ES-I3 (cell line): ENCODE results near the gene ZIC1.

ENCODE experiments used
- H3K36me3 ChIP-seq: 2 replicates; pipeline ENCODE4 v1.6.1; 2013; ENCODE audit warnings: mild to moderate bottlenecking, low read length, control low read depth, moderate library complexity; ENCODE audit not compliant: insufficient read depth
- H3K4me1 ChIP-seq: 2 replicates; pipeline ENCODE4 v1.6.1; 2013; ENCODE audit warnings: mild to moderate bottlenecking, control low read depth, low read length; ENCODE audit not compliant: insufficient read depth
- H3K9ac ChIP-seq: 2 replicates; pipeline ENCODE4 v1.6.1; 2013; ENCODE audit warnings: low read depth, mild to moderate bottlenecking, low read length, moderate library complexity
- H3K9me3 ChIP-seq: 2 replicates; pipeline ENCODE4 v1.6.1; 2013; ENCODE audit warnings: mild to moderate bottlenecking, low read length, moderate library complexity; ENCODE audit not compliant: control insufficient read depth, insufficient read depth

ZIC1 gene

DNA sequence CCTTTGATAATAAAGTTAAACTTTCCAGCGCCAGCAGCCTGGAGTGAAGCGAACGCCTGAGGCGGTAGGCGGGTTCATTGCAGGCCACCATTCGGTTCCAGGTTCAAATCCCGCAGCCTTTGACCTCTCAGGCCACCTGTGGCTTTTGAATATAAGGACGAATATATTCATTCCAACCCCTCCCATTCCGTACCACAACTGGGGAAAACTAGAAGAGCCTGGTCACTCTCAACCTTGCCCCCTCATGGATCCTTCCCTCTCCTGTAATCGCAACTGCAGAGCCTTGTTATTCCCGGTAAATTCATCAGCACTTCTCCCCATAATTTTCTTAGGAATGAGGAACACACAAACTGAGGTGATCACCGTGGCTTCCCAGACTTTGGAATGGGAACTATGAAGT, 38.0 kb upstream of the ZIC1 start:
- Histone ChIP-seq H3K9me3 (no peaks in the 10 kb centered on the region), H3K4me1 (peaks cover 13% of the 10 kb centered on the region), H3K9ac (no peak overlapping the region; the same call in 1 of the 2 replicates), H3K36me3 (no peaks in the 10 kb centered on the region)

DNA sequence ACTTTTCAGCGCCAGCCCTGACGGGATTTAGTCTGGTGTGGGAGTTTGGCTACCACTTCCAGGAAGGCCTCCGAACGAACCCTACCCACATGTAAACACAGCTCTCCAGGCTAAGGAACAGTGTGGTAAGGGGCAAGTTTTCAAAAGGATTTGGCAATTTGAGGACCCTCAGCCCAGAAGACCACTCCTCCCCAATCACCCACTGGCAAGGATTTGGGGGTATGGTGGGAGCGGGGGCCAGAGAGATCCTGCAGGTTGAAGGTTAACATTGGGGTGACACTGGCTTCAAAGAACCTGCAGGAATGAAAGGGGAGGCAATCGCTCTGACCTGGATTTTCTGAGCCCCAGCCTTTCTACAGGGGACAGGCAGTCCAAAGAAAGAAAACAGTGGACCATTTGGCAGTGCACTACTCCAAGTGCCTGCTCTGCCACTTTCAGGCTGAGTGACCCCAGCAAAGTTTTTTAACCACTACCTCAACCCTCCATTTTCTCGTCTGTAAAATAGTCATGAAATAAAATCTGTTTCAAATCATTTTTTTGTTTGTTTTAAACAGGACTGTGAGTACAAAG, 37.3 kb upstream of the ZIC1 start:
- H3K9me3 ChIP-seq = no peaks in the 10 kb centered on the region
- no peaks in the 10 kb centered on the region for H3K36me3 ChIP-seq
- peaks cover 13% of the 10 kb centered on the region for H3K4me1 ChIP-seq
- H3K9ac ChIP-seq = no peak overlapping the region

DNA sequence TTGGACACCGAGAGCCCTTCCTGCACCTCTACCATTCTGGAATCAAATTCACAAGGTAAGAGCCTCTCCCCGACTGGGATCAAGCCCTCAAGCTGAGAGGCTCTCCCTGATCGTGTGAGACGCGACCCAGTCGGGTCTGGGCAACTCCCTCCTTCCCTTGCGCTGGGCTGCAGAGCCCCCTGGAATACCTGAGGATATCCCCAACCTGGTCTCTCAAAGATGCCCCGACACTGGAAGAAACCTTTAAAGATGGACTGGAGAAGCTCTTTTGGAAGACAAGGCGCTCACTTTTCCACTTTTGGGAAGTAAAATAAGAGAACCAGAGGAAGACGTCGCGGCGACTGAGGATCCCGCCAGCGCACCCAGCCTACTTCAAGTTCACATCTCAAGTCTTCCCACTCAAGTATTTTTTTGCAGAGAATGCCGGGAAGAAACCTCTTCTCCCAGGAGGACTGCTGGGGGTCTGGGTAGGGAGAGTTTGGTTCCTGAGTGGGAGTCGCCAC, 36.6 kb upstream of the ZIC1 start:
- no peaks in the 10 kb centered on the region for H3K36me3 ChIP-seq
- H3K9ac ChIP-seq = no peak overlapping the region
- no peaks in the 10 kb centered on the region for H3K9me3 ChIP-seq
- H3K4me1 ChIP-seq = peaks cover 13% of the 10 kb centered on the region

DNA sequence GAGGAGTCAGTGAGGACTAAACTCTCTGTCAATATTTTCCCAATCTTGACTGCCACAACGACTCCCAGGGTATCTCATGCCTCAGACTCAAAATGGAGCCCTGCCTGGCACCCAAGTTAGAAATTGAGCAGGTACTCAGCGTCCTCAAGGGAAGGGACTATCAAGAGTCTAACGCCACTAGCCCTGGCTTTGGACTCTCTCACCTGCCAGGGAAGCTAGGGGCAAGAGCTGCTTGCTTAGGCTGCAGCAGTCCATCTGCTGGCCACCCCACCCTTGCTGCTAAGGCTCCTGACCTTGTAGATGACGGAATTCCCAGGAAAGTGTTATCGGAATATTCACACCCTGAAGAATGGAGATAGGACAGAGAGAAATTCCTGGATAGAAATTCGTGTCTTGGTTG, 35.9 kb upstream of the ZIC1 start:
- Histone ChIP-seq H3K9ac (no peak overlapping the region), H3K4me1 (peaks cover 13% of the 10 kb centered on the region), H3K36me3 (no peaks in the 10 kb centered on the region), H3K9me3 (no peaks in the 10 kb centered on the region)

DNA sequence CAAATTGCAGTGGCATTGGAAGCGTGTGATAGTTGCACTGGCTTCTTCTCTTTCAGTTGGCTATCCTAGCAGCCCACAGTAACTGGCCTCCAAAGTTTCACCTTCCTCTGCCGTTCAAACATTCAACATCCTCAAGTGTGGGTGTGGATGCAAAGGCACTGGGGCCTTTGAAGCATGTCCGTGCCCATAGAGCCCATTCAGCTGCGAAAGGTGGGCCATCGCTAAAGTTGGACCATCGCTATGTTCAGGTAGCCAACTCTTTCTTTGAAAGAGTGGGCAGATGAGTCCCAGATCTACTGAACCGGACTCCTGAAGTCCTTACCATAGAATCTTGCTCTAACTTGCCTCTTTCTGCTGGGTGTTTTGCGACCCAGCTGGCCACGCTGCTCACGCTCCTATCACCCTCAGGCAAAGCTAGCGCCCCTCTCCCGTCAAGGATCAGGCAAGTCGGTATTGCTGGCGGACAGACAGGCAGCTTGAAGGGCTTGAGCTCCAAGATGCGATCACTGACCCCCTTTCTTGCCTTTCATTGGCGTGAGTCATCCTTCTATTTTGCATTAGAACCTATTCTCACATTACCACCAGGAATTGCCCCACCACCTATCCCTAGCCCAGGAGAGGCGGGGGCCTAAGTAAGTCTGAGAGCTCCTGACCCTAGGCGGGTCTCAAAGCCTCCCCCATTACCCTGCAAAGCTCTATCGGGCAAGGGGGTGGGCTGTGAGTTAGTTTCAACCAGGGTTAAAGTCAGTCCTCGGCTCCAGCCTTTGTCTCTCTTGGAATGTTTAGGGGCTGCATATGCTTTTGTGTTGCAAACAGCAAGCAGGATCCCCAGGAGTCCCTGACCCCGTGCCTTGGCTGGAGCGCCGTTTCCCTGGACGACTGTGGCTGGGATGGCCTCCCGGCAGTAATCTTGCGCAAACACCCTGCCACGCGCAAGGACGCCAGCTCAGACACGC, 31.5 kb upstream of the ZIC1 start:
- no peaks in the 10 kb centered on the region for H3K36me3 ChIP-seq

DNA sequence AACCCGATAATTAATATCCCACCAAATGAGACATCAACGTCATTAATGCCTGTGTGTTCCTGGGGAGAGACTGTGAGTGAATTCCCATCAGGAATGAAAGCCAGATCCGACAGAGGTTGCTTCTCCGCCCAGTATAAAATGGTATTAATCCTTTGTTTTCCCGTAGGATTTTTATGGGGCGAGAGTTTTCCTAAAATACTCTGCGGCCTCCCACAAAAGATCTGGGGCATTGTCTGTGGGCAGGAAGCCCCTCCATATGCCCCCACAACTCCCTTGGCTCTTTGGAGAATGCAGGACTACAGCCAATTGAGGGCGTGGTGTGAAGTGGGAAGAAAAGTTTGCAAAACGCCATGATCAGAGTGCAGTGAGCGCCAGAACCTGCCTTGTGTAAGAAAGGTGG, 29.5 kb upstream of the ZIC1 start:
- Histone ChIP-seq H3K36me3 (no peaks in the 10 kb centered on the region), H3K9me3 (no peaks in the 10 kb centered on the region), H3K9ac (no peak overlapping the region), H3K4me1 (peaks cover 12% of the 10 kb centered on the region; the same call in 1 of the 2 replicates)

More for the DNA sequence above, 31.5 kb upstream of the ZIC1 start:
- Histone ChIP-seq H3K9me3 (no peaks in the 10 kb centered on the region), H3K9ac (peak overlapping the region; percentile 33; the same call in 1 of the 2 replicates), H3K4me1 (peaks cover 9% of the 10 kb centered on the region; the same call in 1 of the 2 replicates)

DNA sequence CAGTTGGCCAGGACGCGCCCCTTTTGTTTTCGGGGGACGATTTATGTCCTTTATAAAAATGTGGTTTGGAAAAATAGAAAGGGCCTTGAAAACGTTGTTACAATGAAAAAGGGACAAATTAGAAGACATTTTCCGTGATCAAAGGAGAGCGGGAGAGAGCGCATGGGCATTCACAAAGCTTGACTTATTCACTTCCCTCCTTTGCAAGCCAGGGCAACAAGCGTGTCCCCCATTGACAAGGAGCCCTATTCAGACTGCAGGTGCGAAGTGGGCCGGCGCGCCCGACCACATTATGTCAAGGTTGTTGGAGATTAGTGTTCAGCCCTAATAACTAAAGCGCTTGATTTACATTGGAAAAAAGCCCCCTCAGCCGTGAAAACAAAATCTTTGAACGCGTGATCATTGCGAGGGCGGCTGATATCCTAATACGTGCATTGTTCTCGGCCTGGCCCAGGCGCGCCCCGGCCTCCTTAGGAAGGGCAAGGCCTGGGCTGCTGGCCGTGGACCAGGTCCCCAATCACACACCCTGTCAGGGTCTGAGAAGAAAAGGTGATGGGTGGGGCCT, 28.7 kb upstream of the ZIC1 start:
- H3K4me1 ChIP-seq = peaks cover 12% of the 10 kb centered on the region; the same call in 1 of the 2 replicates
- H3K36me3 ChIP-seq = no peaks in the 10 kb centered on the region
- no peaks in the 10 kb centered on the region for H3K9me3 ChIP-seq
- H3K9ac ChIP-seq = no peak overlapping the region

DNA sequence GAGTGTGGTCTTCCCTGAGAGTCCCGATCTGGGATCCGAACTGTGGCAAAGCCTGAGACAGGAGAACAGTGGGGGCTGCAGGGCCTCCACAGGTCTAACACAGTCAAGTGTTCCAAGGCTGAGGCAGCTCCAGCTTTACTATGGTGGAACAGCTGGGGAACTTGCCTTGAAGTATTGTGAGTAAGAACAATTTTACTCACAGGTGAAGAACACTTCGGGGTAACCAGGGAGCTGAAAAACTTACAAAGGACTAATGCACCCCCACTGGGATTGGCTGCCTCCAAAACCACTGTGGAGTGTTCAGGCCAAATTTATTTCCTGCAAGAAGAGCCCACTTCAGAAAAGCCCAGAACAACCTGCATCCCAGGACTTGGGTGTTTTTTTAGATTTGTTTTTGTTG, 28.2 kb upstream of the ZIC1 start:
- no peaks in the 10 kb centered on the region for H3K9me3 ChIP-seq
- peaks cover 12% of the 10 kb centered on the region; the same call in 1 of the 2 replicates for H3K4me1 ChIP-seq
- no peak overlapping the region for H3K9ac ChIP-seq
- no peaks in the 10 kb centered on the region for H3K36me3 ChIP-seq

DNA sequence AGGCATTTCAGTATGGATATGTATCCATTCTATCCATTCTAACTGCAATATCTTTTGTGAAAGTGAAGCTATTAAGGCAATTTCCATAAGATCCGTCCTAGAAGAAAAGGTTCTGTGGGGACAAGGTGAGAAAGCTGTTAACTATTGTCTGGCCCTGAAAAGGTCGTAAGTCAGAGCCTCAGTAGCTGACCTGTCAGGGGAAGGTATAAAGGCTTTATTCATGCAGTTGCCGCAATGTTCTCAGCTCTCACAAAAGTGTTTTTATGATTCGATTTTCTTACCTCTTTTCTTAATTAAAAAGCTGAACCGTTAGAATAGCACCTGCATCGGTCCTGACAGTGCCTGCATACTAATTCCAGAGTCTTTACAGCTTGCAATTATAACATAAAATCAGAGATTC, 27.6 kb upstream of the ZIC1 start:
- Histone ChIP-seq H3K4me1 (peaks cover 12% of the 10 kb centered on the region; the same call in 1 of the 2 replicates), H3K36me3 (no peaks in the 10 kb centered on the region), H3K9ac (no peak overlapping the region), H3K9me3 (no peaks in the 10 kb centered on the region)

DNA sequence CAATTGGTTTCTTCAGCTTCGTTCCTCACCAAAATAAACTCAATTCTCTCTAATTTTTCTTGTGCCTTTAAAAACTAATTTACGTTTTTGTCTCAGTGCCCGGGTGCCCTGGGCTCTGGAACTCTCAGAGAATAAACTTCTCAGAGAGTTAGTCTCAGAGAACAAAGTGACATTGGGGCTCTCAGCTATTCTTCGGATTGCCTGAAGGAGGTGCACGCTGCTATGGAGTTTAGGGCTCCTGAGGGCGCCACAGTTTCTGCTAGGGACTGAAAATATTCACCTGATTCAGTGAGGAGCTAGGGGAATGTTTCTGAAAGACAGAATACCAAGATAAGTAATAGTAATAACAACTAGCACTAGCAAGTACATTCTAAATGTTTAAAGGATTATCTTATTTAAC, 25.5 kb upstream of the ZIC1 start:
- Histone ChIP-seq H3K9ac (no peak overlapping the region), H3K4me1 (peaks cover 27% of the 10 kb centered on the region; the same call in 1 of the 2 replicates), H3K36me3 (no peaks in the 10 kb centered on the region), H3K9me3 (no peaks in the 10 kb centered on the region)

DNA sequence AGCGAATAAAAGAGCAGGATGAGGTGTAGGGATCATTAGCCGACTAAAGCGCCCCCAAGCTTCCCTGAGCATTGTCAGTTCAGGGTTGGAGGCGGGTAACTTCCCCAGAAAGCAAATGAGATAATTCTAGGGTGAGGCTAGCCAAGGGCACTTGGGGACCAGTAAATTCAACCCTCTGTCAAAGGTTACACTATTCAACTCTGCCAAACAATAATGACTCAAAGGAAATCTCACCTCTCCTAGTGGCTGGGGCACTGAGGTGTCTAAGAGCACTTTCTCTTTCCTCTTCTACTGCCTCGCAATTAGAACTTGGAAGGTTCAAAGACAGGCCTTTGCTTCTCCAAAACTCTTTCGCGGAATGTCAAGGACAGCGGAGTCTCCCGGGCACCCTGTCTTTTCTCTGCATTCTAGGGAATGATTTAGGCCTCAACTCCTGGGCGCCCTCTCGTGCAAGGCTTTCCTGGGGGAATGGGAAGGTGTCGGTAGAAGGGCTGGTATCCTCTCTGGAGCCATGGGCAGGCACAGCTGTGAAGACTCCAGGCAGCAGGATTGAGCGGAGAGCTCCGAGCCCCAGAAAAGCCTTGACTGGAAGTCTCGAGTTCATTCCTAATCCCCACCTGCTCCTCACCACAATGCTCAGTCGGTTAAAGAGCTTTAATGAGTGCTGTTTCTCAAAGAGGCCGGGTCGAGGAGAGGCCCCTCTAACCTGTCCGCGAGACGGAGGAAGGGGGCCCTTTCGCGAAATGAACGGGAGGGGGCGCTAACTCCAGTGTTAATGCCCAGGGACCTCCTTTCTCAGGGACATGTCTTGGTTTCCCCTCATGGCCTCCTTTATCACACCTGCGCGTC, 24.7 kb upstream of the ZIC1 start:
- no peaks in the 10 kb centered on the region for H3K36me3 ChIP-seq
- H3K9me3 ChIP-seq = no peaks in the 10 kb centered on the region
- peaks cover 26% of the 10 kb centered on the region; the same call in 1 of the 2 replicates for H3K4me1 ChIP-seq
- peak overlapping the region; percentile 15; the same call in 1 of the 2 replicates for H3K9ac ChIP-seq

DNA sequence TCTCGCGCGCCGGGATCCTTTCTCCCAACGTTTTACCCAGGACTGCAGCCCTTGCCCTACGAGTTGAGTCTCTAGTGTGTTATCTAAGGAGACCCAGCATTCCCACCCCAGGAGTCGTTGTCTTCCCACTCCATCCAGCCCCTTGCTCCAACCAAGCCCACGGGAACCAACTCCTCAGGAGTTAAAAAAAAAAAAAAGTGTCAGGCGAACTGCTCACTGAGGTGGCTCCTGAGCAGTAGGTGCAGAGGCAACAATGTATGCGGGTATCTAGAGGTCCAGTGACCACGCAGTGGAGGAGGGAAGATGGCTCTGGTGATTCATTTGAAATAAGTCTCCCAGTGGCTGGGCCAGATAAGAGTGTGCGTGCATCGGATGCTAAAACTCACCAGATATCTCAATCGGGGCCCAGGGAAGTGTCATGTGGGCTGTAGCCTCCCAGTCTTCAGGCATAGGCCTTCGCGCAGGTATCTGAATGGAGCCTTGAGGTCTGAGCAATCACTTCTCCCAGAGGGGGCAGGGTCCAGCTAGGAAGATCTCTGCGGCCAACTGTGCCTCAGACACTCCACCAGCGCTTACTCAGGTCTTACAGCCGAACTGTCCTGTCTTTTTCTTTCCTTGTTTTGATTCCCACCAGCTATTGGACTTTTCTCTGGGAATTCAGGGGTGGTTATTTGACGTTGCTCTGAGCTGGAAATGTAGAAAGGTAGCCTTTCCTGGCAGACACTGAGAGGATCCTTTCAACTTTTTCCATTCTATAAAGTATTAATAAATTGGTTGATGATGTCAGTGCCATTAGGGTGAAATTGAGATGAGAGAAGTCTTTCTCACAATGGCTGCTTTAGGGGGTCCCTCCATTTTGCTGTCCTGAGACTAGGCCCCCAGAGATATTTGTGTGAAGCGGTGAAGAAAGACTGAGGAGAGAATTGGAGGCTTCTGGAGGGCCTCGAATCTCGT, 23.8 kb upstream of the ZIC1 start:
- no peaks in the 10 kb centered on the region for H3K9me3 ChIP-seq
- H3K4me1 ChIP-seq = peaks cover 21% of the 10 kb centered on the region; the same call in 1 of the 2 replicates
- no peak overlapping the region; the same call in 1 of the 2 replicates for H3K9ac ChIP-seq
- no peaks in the 10 kb centered on the region for H3K36me3 ChIP-seq
